Mononuclear cell (primary cell): ENCODE data around the gene SMURF2. TPM values are rescaled to one million over a fixed set of nuclear protein-coding genes. Genes with fewer than 3 reads are reported as not detected.
"Not testable (repeated sequence)": the region's sequence is repeated elsewhere in the genome, so short reads cannot be mapped to it uniquely, and the experiment has no call there.

Experiments
- H3K27me3 ChIP-seq: 2 replicates; pipeline ENCODE4 v1.6.0; 2011; ENCODE audit warnings: low read length, control low read depth; ENCODE audit not compliant: insufficient read depth
- H3K4me1 ChIP-seq: 2 replicates; pipeline ENCODE4 v1.5.1; 2011; ENCODE audit warnings: mild to moderate bottlenecking, low read length, control low read depth; ENCODE audit not compliant: insufficient read depth
- H3K4me3 ChIP-seq: 2 replicates; pipeline ENCODE4 v1.5.1; 2011; ENCODE audit warnings: mild to moderate bottlenecking, low read length, moderate library complexity
- H3K9me3 ChIP-seq: 2 replicates; pipeline ENCODE4 v1.5.1; 2011; ENCODE audit warnings: low read depth, mild to moderate bottlenecking, control low read depth, low read length
- total RNA-seq: library from RNA; depleted of rRNA; stranded (reverse); fragments of >200 nt; gene quantifications from one replicate; pipeline ENCODE4 v1.2.3, GENCODE V29; 2012

The SMURF2 gene
- total RNA-seq, 1 donor = 36.5 TPM

DNA sequence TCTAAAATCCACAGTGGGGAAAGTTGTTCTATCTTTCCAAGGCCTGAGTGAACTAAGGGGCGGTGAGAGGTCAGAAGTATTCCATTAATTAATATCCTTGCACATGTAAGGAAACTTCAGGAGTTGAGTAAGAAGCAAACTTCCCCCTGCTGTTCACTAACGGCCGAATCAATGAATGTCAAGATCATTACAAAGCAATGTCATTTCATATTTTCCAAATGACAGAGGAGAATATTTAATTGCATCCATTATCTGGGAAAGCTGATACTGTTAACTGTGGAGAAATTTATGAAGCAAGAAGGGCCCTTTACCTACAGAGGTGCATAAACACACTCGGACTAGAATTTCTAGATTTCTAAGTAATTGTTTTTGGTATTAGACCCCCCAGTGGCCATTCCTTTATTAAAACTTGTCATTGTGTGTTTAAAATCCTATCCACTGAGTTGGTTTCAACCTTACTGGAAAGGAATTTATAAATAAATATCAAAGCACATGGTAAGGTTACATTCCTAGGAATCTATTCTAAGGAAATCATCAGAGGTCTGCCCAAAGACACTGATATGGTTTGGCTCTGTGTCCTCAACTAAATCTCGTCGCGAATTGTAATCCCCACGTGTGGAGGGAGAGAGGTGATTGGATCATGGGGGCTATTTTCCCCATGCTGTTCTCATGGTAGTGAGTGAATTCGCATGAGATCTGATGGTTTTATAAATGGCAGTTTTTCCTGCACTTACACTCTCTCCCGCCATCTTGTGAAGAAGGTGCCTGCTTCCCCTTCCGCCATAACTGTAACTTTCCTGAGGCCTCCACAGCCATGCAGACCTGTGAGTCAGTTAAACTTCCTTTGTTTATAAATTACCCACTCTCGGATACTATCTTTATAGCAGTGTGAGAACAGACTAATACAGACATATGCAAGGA, 20.4 kb upstream of the SMURF2 start:
- Histone ChIP-seq H3K4me1 (no peaks in the 10 kb centered on the region), H3K4me3 (no peak overlapping the region), H3K9me3 (no peaks in the 10 kb centered on the region), H3K27me3 (no peaks in the 10 kb centered on the region)

DNA sequence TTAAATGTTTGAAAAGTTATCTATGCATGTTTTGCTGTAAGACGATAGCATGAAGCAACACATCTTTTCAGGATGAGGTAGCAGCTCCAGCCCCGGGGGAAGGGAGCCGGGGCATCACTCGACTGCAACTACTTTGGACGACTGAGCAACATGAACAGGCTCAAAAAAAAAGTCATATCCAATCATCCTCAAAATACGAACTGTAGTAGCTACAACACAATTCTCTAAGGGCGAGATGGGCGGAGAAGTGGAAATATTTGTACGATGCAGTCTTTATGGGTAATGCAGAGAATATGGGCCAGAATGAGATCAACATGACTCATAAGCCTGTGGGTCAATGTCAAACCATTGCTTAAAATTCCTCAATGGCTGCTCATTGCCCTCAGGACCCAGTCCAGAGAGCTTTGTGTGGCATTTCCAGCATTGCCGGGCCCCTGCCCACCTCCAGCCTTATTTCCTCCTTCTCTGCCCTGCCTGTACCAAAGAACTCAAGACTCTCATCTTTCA, 17.7 kb upstream of the SMURF2 start:
- H3K27me3 ChIP-seq = no peaks in the 10 kb centered on the region
- H3K4me3 ChIP-seq = no peak overlapping the region
- no peaks in the 10 kb centered on the region for H3K4me1 ChIP-seq

DNA sequence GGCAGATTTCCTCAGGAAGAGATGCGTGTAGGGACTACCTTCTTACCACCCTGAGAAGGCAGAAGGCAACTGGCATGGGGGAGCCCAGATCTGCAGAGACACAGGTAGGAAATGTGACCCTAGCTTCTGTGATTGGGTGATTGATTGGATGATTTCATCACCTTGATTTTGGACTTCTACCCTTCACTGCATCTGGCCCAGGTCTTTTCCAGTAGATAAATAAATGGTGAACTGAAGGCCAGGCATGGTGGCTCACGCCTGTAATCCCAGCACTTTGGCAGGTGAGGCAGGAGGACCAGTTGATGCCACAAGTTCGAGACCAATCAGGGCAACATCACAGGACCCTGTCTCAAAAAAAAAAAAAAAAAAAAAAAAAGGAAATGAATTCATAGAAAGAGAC, 14.7 kb upstream of the SMURF2 start:
- H3K4me3 ChIP-seq = no peak overlapping the region
- no peaks in the 10 kb centered on the region for H3K9me3 ChIP-seq
- H3K4me1 ChIP-seq = no peaks in the 10 kb centered on the region
- no peaks in the 10 kb centered on the region for H3K27me3 ChIP-seq

More for the DNA sequence above, 17.7 kb upstream of the SMURF2 start:
- no peaks in the 10 kb centered on the region for H3K9me3 ChIP-seq

DNA sequence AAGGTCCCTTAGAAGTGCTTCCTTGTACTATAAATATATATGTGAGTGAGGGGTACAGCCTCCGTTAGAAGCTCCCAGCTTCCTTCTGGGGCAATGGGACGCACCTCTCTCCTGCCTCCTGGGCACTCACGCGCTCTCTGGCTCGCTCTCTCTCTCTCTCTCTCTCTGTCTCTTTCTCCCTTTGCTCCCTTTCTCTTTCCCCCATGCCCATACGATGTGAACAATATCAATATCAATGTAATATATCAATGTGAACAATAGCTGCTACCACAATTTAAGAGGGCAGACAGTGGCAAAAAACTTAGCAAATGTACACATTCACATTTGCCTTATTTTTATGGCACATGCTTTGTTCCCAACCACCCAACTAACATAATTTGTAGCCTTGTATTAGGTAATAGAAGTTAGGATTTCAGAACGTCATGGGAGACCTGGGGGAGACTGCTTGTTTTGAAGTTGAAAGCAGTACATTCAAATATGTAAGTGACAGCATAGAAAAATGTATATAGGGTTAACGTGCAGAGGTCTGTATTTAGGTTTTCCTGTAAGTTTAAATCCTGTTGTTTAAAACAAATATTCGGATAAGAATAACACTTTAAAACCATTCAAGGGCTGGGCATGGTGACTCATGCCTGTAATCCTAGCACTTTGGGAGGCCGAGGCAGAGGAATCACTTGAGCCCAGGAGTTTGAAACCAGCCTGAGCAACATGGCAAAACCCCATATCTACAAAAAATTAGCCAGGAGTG, 8.9 kb upstream of the SMURF2 start:
- not testable (repeated sequence) for H3K27me3 ChIP-seq, H3K9me3 ChIP-seq, H3K4me3 ChIP-seq, H3K4me1 ChIP-seq

DNA sequence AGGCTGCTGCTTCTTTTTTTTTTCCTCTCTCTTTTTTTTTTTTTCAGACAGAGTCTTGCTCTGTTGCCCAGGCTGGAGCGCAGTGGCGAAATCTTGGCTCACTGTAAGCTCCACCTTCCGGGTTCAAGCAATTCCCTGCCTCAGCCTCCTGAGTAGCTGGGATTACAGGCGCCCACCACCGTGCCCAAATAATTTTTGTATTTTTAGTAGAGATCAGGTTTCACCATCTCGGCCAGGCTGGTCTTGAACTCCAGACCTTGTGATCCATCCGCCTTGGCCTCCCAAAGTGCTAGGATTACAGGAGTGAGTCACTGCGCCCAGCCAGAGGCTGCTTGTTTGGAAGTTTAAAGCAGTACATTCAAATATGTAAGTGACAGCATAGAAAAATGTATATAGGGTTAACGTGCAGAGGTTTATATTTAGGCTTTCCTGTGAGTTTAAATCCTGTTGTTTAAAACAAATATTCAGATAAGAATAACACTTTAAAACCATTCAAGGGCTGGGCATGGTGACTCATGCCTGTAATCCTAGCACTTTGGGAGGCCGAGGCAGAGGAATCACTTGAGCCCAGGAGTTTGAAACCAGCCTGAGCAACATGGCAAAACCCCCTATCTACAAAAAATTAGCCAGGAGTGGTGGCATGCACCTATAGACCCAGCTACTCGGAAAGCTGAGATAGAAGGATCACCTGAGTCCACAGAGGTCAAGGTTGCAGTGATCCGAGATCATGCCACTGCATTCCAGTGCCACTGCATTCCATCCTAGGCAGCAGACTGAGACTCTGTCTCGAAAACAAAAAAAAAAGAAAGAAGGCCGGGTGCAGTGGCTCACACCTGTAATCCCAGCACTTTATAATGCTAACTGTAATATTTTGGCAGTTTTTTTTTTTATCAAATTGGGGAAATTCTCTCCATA, 6.0 kb upstream of the SMURF2 start:
- not testable (repeated sequence) for H3K4me1 ChIP-seq, H3K9me3 ChIP-seq, H3K4me3 ChIP-seq, H3K27me3 ChIP-seq

DNA sequence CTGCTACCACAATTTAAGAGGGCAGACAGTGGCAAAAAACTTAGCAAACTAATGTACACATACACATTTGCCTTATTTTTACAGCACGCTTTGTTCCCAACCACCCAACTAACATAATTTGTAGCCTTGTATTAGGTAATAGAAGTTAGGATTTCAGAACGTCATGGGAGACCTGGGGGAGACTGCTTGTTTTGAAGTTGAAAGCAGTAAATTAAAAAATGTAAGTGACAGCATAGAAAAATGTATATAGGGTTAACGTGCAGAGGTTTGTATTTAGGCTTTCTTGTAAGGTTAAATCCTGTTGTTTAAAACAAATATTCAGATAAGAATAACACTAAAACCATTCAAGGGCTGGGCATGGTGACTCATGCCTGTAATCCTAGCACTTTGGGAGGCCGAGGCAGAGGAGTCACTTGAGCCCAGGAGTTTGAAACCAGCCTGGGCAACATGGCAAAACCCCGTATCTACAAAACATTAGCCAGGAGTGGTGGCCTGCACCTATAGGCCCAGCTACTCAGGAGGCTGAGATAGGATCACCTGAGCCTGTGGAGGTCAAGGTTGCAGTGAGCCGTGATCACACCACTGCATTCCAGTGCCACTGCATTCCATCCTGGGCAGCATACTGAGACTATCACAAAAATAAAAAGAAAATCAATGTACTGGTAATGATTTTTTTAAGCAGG, 2.3 kb upstream of the SMURF2 start:
- H3K4me1 ChIP-seq = peaks cover 20% of the 10 kb centered on the region

DNA sequence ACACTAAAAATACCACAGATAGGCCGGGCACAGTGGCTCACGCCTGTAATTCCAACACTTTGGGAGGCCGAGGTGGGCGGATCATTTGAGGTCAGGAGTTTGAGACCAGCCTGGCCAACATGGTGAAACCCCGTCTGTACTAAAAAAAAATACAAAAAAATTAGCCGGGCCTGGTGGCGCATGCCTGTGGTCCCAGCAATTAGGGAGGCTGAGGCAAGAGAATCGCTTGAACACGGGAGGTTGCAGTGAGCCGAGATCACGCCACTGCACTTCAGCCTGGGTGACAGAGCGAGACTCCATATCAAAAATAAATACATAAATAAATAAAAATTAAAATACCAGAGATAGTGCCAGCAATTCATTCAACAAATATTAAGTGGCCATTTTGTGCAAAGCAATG, 1.7 kb upstream of the SMURF2 start:
- not testable (repeated sequence) for H3K9me3 ChIP-seq, H3K4me3 ChIP-seq
- peaks cover 20% of the 10 kb centered on the region for H3K4me1 ChIP-seq

More for the DNA sequence above, 2.3 kb upstream of the SMURF2 start:
- H3K27me3 ChIP-seq, H3K4me3 ChIP-seq, H3K9me3 ChIP-seq: not testable (repeated sequence)

DNA sequence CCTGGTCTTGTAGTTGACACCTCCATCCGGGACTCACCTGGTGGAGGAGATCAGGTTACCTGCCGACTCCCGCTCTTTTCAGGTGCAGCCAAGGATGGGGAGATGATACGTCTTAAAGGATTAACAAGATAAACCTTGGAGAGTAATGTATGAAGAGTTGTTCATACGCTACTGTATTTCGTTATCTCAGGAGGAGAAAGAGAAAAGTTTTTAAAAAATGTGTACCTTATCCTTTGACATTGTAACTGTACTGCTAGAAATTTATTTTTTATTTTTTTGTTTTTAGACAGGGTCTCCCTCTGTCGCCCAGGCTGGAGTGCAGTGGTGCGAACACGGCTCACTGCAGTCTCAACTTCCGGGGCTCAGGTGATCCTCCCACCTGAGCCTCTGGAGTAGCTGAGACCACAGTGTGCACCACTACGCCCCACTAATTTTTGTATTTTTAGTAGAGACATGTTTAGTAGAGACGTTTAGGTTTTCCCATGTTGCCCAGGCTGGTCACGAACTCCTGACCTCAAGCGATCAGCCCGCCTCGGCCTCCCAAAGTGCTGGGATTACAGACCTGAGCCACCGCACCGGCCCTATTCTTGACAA, 764 bp upstream of the SMURF2 start:
- Histone ChIP-seq H3K9me3 (no peaks in the 10 kb centered on the region), H3K4me1 (peaks cover 20% of the 10 kb centered on the region), H3K4me3 (peak overlapping the region; percentile 67), H3K27me3 (no peaks in the 10 kb centered on the region)

More for the DNA sequence above, 1.7 kb upstream of the SMURF2 start:
- not testable (repeated sequence) for H3K27me3 ChIP-seq

DNA sequence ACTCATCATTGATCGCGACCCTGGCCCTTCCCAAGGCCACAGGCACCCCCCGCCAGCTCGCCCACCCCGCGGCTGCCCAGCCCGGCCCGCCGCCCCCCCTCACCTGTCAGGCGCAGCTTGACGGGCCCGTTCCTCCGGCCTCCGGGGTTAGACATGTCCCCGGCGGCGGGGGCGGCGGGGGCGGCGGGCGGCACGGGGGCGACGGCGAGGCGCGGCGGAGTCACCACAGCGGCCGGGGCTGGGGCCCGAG, 456 bp downstream of the SMURF2 start:
- Histone ChIP-seq H3K4me1 (peaks cover 23% of the 10 kb centered on the region), H3K27me3 (no peaks in the 10 kb centered on the region), H3K4me3 (peak overlapping the region; percentile 67), H3K9me3 (no peaks in the 10 kb centered on the region)

DNA sequence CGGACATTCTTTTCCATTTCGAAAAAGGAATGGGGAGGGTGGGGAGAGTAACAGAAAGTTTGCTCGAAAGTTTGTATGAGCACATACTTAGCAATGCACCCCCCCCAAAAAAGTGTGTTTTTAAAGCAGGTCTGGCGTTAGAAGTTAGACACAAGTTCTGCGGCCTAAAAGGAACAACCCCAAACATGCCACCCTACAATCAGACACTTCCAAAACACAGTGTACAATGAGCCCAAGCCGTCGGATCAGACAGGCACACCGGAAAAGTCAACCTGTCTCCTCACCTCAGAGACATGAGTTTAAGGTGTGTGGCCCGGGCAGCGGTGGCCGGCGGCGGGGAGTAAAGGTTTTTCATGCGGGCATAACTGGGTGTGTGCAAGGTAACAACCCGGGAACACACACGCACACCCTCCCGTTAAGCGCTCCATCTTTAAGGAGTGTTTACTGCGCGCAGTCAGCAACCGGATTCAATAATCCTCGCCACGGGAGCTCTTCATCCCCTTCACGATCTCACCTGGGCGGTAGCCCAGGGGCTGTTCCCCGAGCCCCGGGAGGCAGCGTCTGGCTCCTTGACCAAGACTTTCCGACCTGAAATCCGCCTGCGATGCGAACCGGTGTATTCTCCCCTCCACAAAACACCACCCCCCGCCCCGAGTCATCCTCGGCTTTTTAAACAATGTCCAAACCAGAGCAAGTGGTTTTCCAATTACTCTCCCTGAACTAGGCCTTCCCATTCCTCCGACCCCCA, 955 bp downstream of the SMURF2 start:
- not testable (repeated sequence) for H3K9me3 ChIP-seq, H3K27me3 ChIP-seq
- Histone ChIP-seq H3K4me3 (peak overlapping the region; percentile 67), H3K4me1 (peaks cover 23% of the 10 kb centered on the region)

DNA sequence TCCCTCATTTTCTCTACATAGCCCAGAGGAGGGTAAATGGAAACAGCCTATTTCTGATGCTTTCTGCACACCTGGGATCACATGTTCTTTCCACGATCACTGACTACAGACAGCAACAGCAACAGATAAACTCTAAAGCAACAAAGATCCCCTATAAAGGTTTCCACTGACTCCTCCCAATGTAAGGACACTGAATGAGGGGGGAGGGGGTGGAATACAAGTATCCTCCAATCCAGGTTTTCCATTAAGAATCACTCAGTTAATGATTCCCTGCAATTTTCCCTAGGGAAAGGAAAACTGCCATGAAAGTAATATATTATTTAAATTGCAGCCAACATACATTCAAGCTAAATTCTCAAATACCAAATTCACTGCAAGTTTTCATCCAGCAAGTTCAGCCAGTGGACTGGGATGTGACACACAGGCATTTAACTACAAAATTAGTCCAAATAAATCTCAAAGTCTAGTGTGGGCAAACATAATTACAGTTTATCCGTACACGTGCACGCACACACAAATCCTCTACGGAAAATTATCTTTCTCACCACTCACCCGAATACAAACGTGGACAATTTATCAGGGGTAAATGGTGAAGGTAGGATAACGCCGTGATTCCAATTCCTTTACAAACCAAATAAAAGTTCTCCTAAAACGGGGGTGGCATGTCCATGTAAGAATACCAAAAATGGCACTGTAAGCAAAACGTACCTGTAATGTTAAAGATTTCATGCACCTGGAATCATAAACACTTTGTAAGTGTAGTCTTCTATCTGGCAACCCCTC, 1.7 kb downstream of the SMURF2 start:
- peak overlapping the region; percentile 67 for H3K4me3 ChIP-seq
- peaks cover 23% of the 10 kb centered on the region for H3K4me1 ChIP-seq

DNA sequence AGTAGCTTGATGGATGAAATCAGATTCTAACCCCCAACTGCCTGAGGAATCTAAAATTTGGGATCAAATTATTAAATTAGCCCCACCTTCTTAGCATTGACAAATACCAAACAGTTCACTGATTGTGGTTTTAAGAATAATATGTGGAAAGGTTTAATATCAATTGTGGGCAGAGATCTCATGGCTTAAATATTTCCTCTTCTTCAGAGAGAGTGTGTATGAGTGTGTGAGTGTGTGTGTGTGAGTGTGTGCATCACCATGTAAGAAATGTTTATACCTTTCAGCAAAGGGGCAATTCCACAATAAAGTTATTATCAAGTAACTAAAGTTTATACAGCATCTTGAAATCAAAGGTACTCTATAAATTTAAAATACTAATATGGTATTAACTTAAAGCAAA, 3.2 kb downstream of the SMURF2 start:
- Histone ChIP-seq H3K27me3 (no peaks in the 10 kb centered on the region), H3K4me1 (peaks cover 24% of the 10 kb centered on the region), H3K9me3 (no peaks in the 10 kb centered on the region), H3K4me3 (no peak overlapping the region)

More for the DNA sequence above, 1.7 kb downstream of the SMURF2 start:
- not testable (repeated sequence) for H3K27me3 ChIP-seq, H3K9me3 ChIP-seq

DNA sequence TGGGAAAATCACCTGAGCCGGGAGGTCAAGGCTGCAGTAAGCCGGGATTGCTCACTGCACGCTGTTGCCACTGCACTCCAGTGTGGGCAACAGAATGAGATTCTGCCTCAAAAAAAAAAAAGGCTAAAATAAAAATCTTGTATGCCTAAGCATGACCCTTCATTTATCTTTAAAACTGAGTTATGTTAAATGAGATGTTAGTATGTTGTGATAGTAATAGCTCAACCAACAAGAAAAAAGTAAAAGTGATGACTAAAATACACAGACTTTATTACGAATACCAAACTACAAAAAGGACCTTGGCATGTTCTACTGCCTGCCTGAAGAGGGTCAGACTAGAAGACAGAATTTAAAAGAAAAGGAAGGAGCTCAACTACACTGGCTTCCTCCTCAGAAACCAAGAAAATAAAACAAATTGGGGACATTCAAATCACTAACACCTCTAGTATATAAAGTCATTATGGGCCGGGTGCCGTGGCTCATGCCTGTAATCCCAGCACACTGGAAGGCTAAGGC, 4.4 kb downstream of the SMURF2 start:
- H3K4me3 ChIP-seq = no peak overlapping the region
- no peaks in the 10 kb centered on the region for H3K27me3 ChIP-seq
- H3K9me3 ChIP-seq = no peaks in the 10 kb centered on the region
- peaks cover 27% of the 10 kb centered on the region for H3K4me1 ChIP-seq
